Cardiac muscle cell (in vitro differentiated cells and primary cell): Measurements from ENCODE around the gene TMEM114. TPM values are rescaled to one million over a fixed set of nuclear protein-coding genes. Genes with fewer than 3 reads are reported as not detected.

ENCODE experiments used
- DNase-seq, 2 donors: peaks; one replicate each; pipeline versions ENCODE4 v3.0.0 to v3.0.0-alpha.2; 2010 to 2017; ENCODE audit warnings: low read depth in 1 of 2, low spot score in 1 of 2
- H3K27ac ChIP-seq: fragments of 200-600 bp; sonication (generic); 2 replicates; pipeline ENCODE4 v1.5.1; 2016
- H3K27me3 ChIP-seq: fragments of 200-600 bp; sonication (generic); 2 replicates; pipeline ENCODE4 v1.6.0; 2016; ENCODE audit warnings: control low read depth
- H3K36me3 ChIP-seq: fragments of 200-600 bp; sonication (generic); 2 replicates; pipeline ENCODE4 v1.5.1; 2016; ENCODE audit warnings: control low read depth
- H3K4me1 ChIP-seq: fragments of 200-600 bp; sonication (generic); 2 replicates; pipeline ENCODE4 v1.8.1; 2017; ENCODE audit warnings: low read depth, mild to moderate bottlenecking, mixed run types
- H3K4me3 ChIP-seq: fragments of 200-600 bp; sonication (generic); 2 replicates; pipeline ENCODE4 v1.5.1; 2016; ENCODE audit warnings: mild to moderate bottlenecking
- H3K9me3 ChIP-seq: fragments of 200-600 bp; sonication (generic); 2 replicates; pipeline ENCODE4 v1.5.1; 2017; ENCODE audit warnings: low read depth, mild to moderate bottlenecking, control low read depth
- CTCF ChIP-seq: IDR thresholded peaks from 2 replicates; pipeline ENCODE4 v1.5.1; 2012; ENCODE audit warnings: low read depth, mild to moderate bottlenecking, low read length
- polyA plus RNA-seq: library from polyadenylated mRNA; unstranded; fragments of >200 nt; fragmentation: Nextera tagmentation; extraction: Ambion mirVana; gene quantifications from 2 replicates; pipeline ENCODE4 v1.2.1, GENCODE V29; 2016
- total RNA-seq: library from RNA; depleted of rRNA; stranded (reverse); fragments of >200 nt; gene quantifications from 2 replicates; pipeline ENCODE4 v1.2.3, GENCODE V29; 2016

Gene TMEM114
- total and polyA plus RNA-seq, 2 experiments from 2014 or later = not detected

- DNase-seq = no peak
- no peak for TF ChIP-seq CTCF
- H3K27me3 ChIP-seq = no peaks in the 10 kb centered on the region
These were observed 59.4 kb downstream of the TMEM114 start for GRCh38 chr16:8530752-8531384.

DNA sequence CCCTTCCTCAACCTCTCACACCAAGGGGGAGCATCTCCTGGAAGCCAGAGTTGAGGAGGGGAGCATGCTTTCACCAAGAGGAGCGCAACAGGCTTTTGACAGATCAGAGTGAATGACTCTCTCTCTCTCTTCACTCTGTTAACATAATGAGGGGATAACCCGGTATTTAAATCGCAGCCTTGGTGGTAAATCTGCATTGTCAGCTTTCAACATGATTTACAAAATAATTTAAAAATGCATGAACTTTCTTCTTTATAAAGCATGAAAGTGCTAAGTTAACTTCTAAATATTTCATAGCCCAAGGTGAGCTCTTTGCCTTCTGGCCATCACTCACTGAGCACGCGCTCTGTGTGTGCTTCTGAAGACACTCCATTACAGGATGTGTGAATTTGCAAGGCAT is 61.8 kb downstream of the TMEM114 start:
- H3K27ac ChIP-seq = no peak overlapping the region
- no peaks in the 10 kb centered on the region for H3K36me3 ChIP-seq
- no peaks in the 10 kb centered on the region for H3K9me3 ChIP-seq
- no peaks in the 10 kb centered on the region for H3K4me1 ChIP-seq
- no peak overlapping the region for H3K4me3 ChIP-seq
- no peak for TF ChIP-seq CTCF
- H3K27me3 ChIP-seq = no peaks in the 10 kb centered on the region
- no peak for DNase-seq

More at GRCh38 chr16:8530752-8531384, 59.4 kb downstream of the TMEM114 start:
- no peaks in the 10 kb centered on the region for H3K9me3 ChIP-seq
- no peaks in the 10 kb centered on the region for H3K4me1 ChIP-seq
- no peaks in the 10 kb centered on the region for H3K36me3 ChIP-seq
- H3K4me3 ChIP-seq = no peak overlapping the region
- H3K27ac ChIP-seq = no peak overlapping the region

DNA sequence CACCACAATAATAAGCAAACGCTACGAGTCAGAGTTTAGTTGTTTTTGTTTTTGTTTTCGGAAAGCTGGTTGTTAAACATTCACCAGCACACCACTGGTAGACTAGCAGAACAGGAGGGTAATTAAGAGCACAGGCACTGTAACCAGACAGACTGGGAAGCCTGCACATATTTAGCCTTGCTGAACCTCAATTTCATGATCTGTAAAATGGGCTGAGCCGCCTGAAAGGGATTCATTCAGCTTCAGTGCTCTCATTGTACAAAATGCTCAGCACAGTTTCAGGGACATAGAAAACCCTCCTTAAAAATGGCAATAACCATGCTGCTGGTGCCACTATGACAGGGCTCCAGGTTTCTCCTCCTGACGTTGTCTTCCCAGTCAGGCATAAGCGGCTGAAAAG is 66.4 kb downstream of the TMEM114 start:
- DNase-seq = no peak
- Histone ChIP-seq H3K4me1 (no peaks in the 10 kb centered on the region), H3K36me3 (no peaks in the 10 kb centered on the region), H3K27ac (no peak overlapping the region), H3K9me3 (no peaks in the 10 kb centered on the region), H3K27me3 (no peaks in the 10 kb centered on the region), H3K4me3 (no peak overlapping the region)
- TF ChIP-seq CTCF = no peak

DNA sequence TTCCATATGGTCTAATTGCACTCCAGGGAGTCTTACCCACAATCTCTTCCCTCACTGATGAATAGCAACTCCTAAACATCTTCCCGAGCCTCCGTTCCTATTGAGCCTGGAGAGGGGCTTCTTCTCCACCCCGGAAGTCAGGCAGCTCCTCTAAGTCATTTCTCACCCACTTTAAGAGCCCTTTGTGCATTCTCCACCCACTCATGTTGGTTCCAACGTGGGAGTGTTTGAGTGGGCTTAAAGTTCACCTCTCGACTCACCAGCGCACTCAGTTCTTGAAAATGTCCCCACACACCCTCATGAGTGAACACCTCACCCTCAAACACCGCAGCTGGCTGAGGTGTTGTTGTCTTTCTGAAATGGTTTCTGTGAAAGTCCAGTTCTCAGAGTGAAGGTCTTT is 67.6 kb downstream of the TMEM114 start:
- Histone ChIP-seq H3K27me3 (no peaks in the 10 kb centered on the region), H3K4me1 (no peaks in the 10 kb centered on the region), H3K4me3 (no peak overlapping the region), H3K27ac (no peak overlapping the region), H3K36me3 (no peaks in the 10 kb centered on the region), H3K9me3 (no peaks in the 10 kb centered on the region)
- DNase-seq = no peak
- no peak for TF ChIP-seq CTCF

GRCh38 chr16:8519643-8520042 is 70.7 kb downstream of the TMEM114 start:
- H3K27me3 ChIP-seq = no peaks in the 10 kb centered on the region

More at GRCh38 chr16:8519643-8520042, 70.7 kb downstream of the TMEM114 start:
- no peak overlapping the region for H3K4me3 ChIP-seq
- TF ChIP-seq CTCF = no peak
- no peaks in the 10 kb centered on the region for H3K36me3 ChIP-seq
- H3K27ac ChIP-seq = no peak overlapping the region
- H3K4me1 ChIP-seq = no peaks in the 10 kb centered on the region
- no peaks in the 10 kb centered on the region for H3K9me3 ChIP-seq
- no peak for DNase-seq

Other genes with a start within 250 kb of the TMEM114 start
- 28.4 and 63.5 TPM in 2 replicates for gene METTL22, start 31.2 kb upstream of the TMEM114 start, total RNA-seq
- gene METTL22, start 31.2 kb upstream of the TMEM114 start, polyA plus RNA-seq = 46.0 and 102 TPM in 2 replicates
- 71.4 and 115 TPM in 2 replicates for gene ABAT, start 84.1 kb upstream of the TMEM114 start, total RNA-seq
- gene ABAT, start 84.1 kb upstream of the TMEM114 start, polyA plus RNA-seq = 51.7 and 54.4 TPM in 2 replicates
- 8.1 TPM in 2 replicates for gene TMEM186, start 207.1 kb upstream of the TMEM114 start, total RNA-seq
- 23.9 and 38.3 TPM in 2 replicates for gene TMEM186, start 207.1 kb upstream of the TMEM114 start, polyA plus RNA-seq
- 12.2 and 14.2 TPM in 2 replicates for gene PMM2, start 207.3 kb upstream of the TMEM114 start, total RNA-seq
- gene PMM2, start 207.3 kb upstream of the TMEM114 start, polyA plus RNA-seq = 11.7 and 12.9 TPM in 2 replicates